Measurements from ENCODE around the gene EXD3.

GRCh38 chr9:137456061-137456863 lies 33.3 kb upstream of the EXD3 start:
- no peak for TF ChIP-seq CTCF (IDR thresholded peaks at IDR 0.05)
- no peak for TF ChIP-seq POLR2A (IDR thresholded peaks at IDR 0.05)
